H1 (cell line): Measurements from ENCODE around the gene SLC2A13. TPM values are rescaled to one million over a fixed set of nuclear protein-coding genes. Genes with fewer than 3 reads are reported as not detected.

Experiments
- CTCF ChIA-PET: fragments of 300-600 bp; sonication (Branson Sonifier 250); formaldehyde crosslinking; loops from one replicate; lab custom pipeline; 2021; ENCODE audit not compliant: partially characterized antibody; lab: Charles Lee
- POLR2A ChIA-PET: fragments of 300-600 bp; sonication (Branson Sonifier 250); formaldehyde crosslinking; loops from one replicate; lab custom pipeline; 2021; ENCODE audit warnings: inconsistent platforms; ENCODE audit not compliant: partially characterized antibody; lab: Charles Lee
- DNase-seq, 2 experiments: peaks; one replicate each; pipeline versions ENCODE4 v3.0.0 to v3.0.0-alpha.2; 2010 to 2022; ENCODE audit warnings: low spot score in 2 of 2, low read depth in 1 of 2, mixed read lengths in 1 of 2
- FAIRE-seq: peaks from 2 replicates; lab custom pipeline; 2011; peaks lifted over from hg19 to GRCh38; lab: Jason Lieb, UNC
- H2AFZ ChIP-seq: 2 replicates; pipeline ENCODE4 v1.8.1; 2012; ENCODE audit warnings: low read length, inconsistent platforms
- H2AK5ac ChIP-seq: 2 replicates; pipeline ENCODE4 v1.6.1; 2013; ENCODE audit warnings: low read depth, low read length
- H2BK120ac ChIP-seq: replicated peaks from 2 replicates; pipeline ENCODE3; 2013; ENCODE audit warnings: low read depth, low read length, inconsistent platforms
- H2BK12ac ChIP-seq: 2 replicates; pipeline ENCODE4 v1.6.1; 2013; ENCODE audit warnings: low read depth, low read length
- H2BK15ac ChIP-seq: 2 replicates; pipeline ENCODE4 v1.6.1; 2013; ENCODE audit warnings: low read length
- H2BK20ac ChIP-seq: 2 replicates; pipeline ENCODE4 v1.6.1; 2013; ENCODE audit warnings: low read length
- H2BK5ac ChIP-seq: 2 replicates; pipeline ENCODE4 v1.6.1; 2013; ENCODE audit warnings: low read depth, low read length
- H3K14ac ChIP-seq: 2 replicates; pipeline ENCODE4 v1.6.1; 2013; ENCODE audit warnings: inconsistent platforms; ENCODE audit not compliant: insufficient read length
- H3K18ac ChIP-seq: 2 replicates; pipeline ENCODE4 v1.6.1; 2013; ENCODE audit warnings: low read length; ENCODE audit errors: extremely low read depth
- H3K23ac ChIP-seq: 2 replicates; pipeline ENCODE4 v1.6.1; 2013; ENCODE audit warnings: inconsistent platforms; ENCODE audit not compliant: insufficient read length
- H3K23me2 ChIP-seq: 2 replicates; pipeline ENCODE4 v1.6.1; 2013; ENCODE audit warnings: low read depth, low read length
- H3K27ac ChIP-seq: 2 replicates; pipeline ENCODE4 v1.6.1; 2011; ENCODE audit warnings: low read depth, low read length, inconsistent platforms
- H3K27me3 ChIP-seq, 4 experiments: replicated peaks in 1 of 4; 1 replicate in 1 of 4; 2 replicates in 3 of 4; pipeline versions ENCODE4 v1.6.1 to v1.8.1; 2011 to 2013; ENCODE audit warnings: low read length in 3 of 4, mild to moderate bottlenecking in 3 of 4, inconsistent platforms in 2 of 4, mixed read lengths in 2 of 4, moderate library complexity in 1 of 4; ENCODE audit not compliant: control insufficient read depth in 3 of 4, insufficient read depth in 3 of 4; ENCODE audit errors: extremely low read depth in 1 of 4
- H3K36me3 ChIP-seq, 4 experiments: 2 replicates each; pipeline versions ENCODE4 v1.6.1 to v1.8.1; 2011 to 2013; ENCODE audit warnings: mild to moderate bottlenecking in 4 of 4, low read length in 3 of 4, moderate library complexity in 2 of 4, control low read depth in 1 of 4, inconsistent platforms in 1 of 4; ENCODE audit not compliant: insufficient read depth in 4 of 4, control insufficient read depth in 2 of 4
- H3K4ac ChIP-seq: replicated peaks from 2 replicates; pipeline ENCODE3; 2013; ENCODE audit warnings: low read length, low read depth, mixed read lengths, inconsistent platforms; ENCODE audit not compliant: insufficient read length
- H3K4me1 ChIP-seq, 4 experiments: replicated peaks in 1 of 4; 1 replicate in 1 of 4; 2 replicates in 3 of 4; pipeline versions ENCODE4 v1.6.1 to v1.8.1; 2011 to 2013; ENCODE audit warnings: low read length in 3 of 4, inconsistent platforms in 2 of 4, mixed read lengths in 1 of 4; ENCODE audit not compliant: insufficient read depth in 4 of 4, control insufficient read depth in 3 of 4
- H3K4me2 ChIP-seq, 2 experiments: 2 replicates each; pipeline versions ENCODE4 v1.6.1 to v1.8.1; 2011 to 2013; ENCODE audit warnings: low read depth in 2 of 2, low read length in 2 of 2, control low read depth in 1 of 2, inconsistent platforms in 1 of 2, mild to moderate bottlenecking in 1 of 2; ENCODE audit not compliant: insufficient read depth in 1 of 2
- H3K4me3 ChIP-seq, 4 experiments: fragments of 200-600, 300-600 bp in 1 of 4; sonication (generic), shearing (Covaris generic), sonication (Bioruptor Twin) in 1 of 4; 2 replicates each; pipeline versions ENCODE4 v1.5.1 to v1.8.1; 2011 to 2016; ENCODE audit warnings: low read length in 4 of 4, low read depth in 3 of 4, control low read depth in 2 of 4, inconsistent platforms in 2 of 4, mild to moderate bottlenecking in 2 of 4, mixed read lengths in 1 of 4, moderate library complexity in 1 of 4; ENCODE audit not compliant: insufficient read depth in 2 of 4; ENCODE audit errors: extremely low read depth in 1 of 4
- H3K56ac ChIP-seq: replicated peaks from 2 replicates; pipeline ENCODE3; 2013; ENCODE audit warnings: low read depth, mild to moderate bottlenecking, mixed read lengths, low read length, inconsistent platforms; ENCODE audit not compliant: insufficient read length
- H3K79me1 ChIP-seq: 2 replicates; pipeline ENCODE4 v1.6.1; 2013; ENCODE audit warnings: low read depth, low read length, control low read depth
- H3K79me2 ChIP-seq, 2 experiments: 2 replicates each; pipeline versions ENCODE4 v1.6.1 to v1.8.1; 2012 to 2013; ENCODE audit warnings: low read length in 2 of 2, mild to moderate bottlenecking in 2 of 2, inconsistent platforms in 1 of 2; ENCODE audit not compliant: insufficient read depth in 2 of 2, control insufficient read depth in 1 of 2
- H3K9ac ChIP-seq, 4 experiments: replicated peaks in 1 of 4; 1 replicate in 1 of 4; 2 replicates in 3 of 4; pipeline versions ENCODE4 v1.6.1 to v1.8.1; 2011 to 2013; ENCODE audit warnings: low read depth in 3 of 4, low read length in 3 of 4, control low read depth in 2 of 4, mild to moderate bottlenecking in 2 of 4, moderate library complexity in 2 of 4, inconsistent platforms in 1 of 4; ENCODE audit errors: extremely low read depth in 1 of 4
- H3K9me3 ChIP-seq, 2 experiments: 2 replicates each; pipeline versions ENCODE4 v1.6.1 to v1.8.1; 2012 to 2013; ENCODE audit warnings: mild to moderate bottlenecking in 2 of 2, moderate library complexity in 2 of 2, control low read depth in 1 of 2, inconsistent platforms in 1 of 2, low read depth in 1 of 2, low read length in 1 of 2, mixed read lengths in 1 of 2; ENCODE audit not compliant: insufficient read depth in 2 of 2
- H4K20me1 ChIP-seq, 2 experiments: replicated peaks in 1 of 2; 2 replicates each; pipeline versions ENCODE3 to v1.8.1; 2011 to 2013; ENCODE audit warnings: inconsistent platforms in 2 of 2, low read length in 2 of 2, mild to moderate bottlenecking in 1 of 2; ENCODE audit not compliant: insufficient read depth in 2 of 2, control insufficient read depth in 1 of 2
- H4K5ac ChIP-seq: 2 replicates; pipeline ENCODE4 v1.6.1; 2013; ENCODE audit warnings: low read length, low read depth, mixed read lengths, inconsistent platforms; ENCODE audit not compliant: insufficient read length
- H4K8ac ChIP-seq: 2 replicates; pipeline ENCODE4 v1.8.0; 2013; ENCODE audit warnings: mild to moderate bottlenecking, moderate library complexity, low read length, inconsistent platforms; ENCODE audit not compliant: insufficient read depth; ENCODE audit errors: extremely low read depth
- H4K91ac ChIP-seq: replicated peaks from 2 replicates; pipeline ENCODE3; 2013; ENCODE audit warnings: low read length, mixed read lengths, inconsistent platforms; ENCODE audit not compliant: insufficient read length
- ASH2L ChIP-seq: fragments of 200-600, 300-600 bp; sonication (generic); IDR thresholded peaks from one replicate; pipeline ENCODE4 v1.7.1; 2017; ENCODE audit warnings: low read length
- KDM1A ChIP-seq: fragments of 200-600, 300-600 bp; sonication (generic); IDR thresholded peaks from 2 replicates; pipeline ENCODE4 v1.7.1; 2016; ENCODE audit warnings: mild to moderate bottlenecking, low read length, borderline replicate concordance
- WGBS, 2 experiments: shearing (Covaris generic) in 1 of 2; methylation state at CpG; one replicate each; pipeline versions ENCODE4 v1.1.6 to v1.1.7; 2013 to 2015; ENCODE audit warnings: low lambda C conversion rate in 2 of 2, mixed read lengths in 2 of 2, inconsistent platforms in 1 of 2, low coverage in 1 of 2, missing lambda C conversion rate in 1 of 2; ENCODE audit not compliant: insufficient replicate concordance in 2 of 2, insufficient coverage in 1 of 2, insufficient read length in 1 of 2; ENCODE audit errors: extremely low coverage in 1 of 2, missing lambda C conversion rate in 1 of 2; 5-methylcytosine and 5-hydroxymethylcytosine counted together
- polyA plus RNA-seq, 7 experiments: library from polyadenylated mRNA; depleted of rRNA in 3 of 7; stranded (reverse) in 5 of 7; unstranded in 2 of 7; fragments of >200 nt in 5 of 7; fragments of 200-250 nt in 2 of 7; gene quantifications; 1 replicate in 5 of 7; 2 replicates in 1 of 7; 4 replicates in 1 of 7; pipeline versions ENCODE4 v1.2.1 to v1.2.3, GENCODE V29; 2011 to 2013; ENCODE audit warnings: missing spikeins in 2 of 7, mixed read lengths in 2 of 7
- total RNA-seq: library from RNA; stranded (reverse); fragmentation: NEBNext Ultra II Directional; extraction: Animal tissue kit (Norgen Biotek cat#: 25700); gene quantifications from 2 replicates; pipeline ENCODE4 v1.2.1, GENCODE V29; 2021

The SLC2A13 gene
- total and polyA plus RNA-seq, 2 of the 8 experiments (the other 6 are each of a cell fraction or from before 2014, with no cell fraction given): 2.8 to 9.6 TPM

- Histone ChIP-seq H3K27ac (no peak overlapping the region), H3K14ac (no peak overlapping the region), H3K4me2 (no peak overlapping the region), H3K9ac (no peak overlapping the region), H2BK20ac (no peak overlapping the region), H2BK5ac (no peak overlapping the region), H2BK15ac (no peak overlapping the region), H3K36me3 (no peaks in the 10 kb centered on the region), H3K4ac (no peak overlapping the region), H2BK120ac (no peak overlapping the region), H3K23me2 (no peaks in the 10 kb centered on the region), H4K91ac (no peak overlapping the region), H3K9me3 (no peaks in the 10 kb centered on the region), H3K79me1 (no peaks in the 10 kb centered on the region), H2BK12ac (no peak overlapping the region), H4K20me1 (no peaks in the 10 kb centered on the region), H2AFZ (no peak overlapping the region), H3K27me3 (no peaks in the 10 kb centered on the region), H3K56ac (no peak overlapping the region), H3K18ac (no peak overlapping the region), H3K4me1 (peaks cover 0 to 5% (median 0%) of the 10 kb centered on the region in 4 experiments; a peak in 1 of 7 replicates), H3K79me2 (no peaks in the 10 kb centered on the region), H4K5ac (no peak overlapping the region), H2AK5ac (no peak overlapping the region), H3K23ac (no peak overlapping the region), H4K8ac (no peak overlapping the region), H3K4me3 (no peak overlapping the region)
- ChIA-PET POLR2A (no interaction called here), CTCF (no interaction called here)
- no peak for FAIRE-seq
- WGBS, 2 experiments: 92% methylated on average over 3 of the region's 3 CpGs; no CpG with 5 or more reads in 1 of the 2 experiments
- TF ChIP-seq KDM1A: no peak
- no peak for TF ChIP-seq ASH2L
- no peak for DNase-seq
These were observed 219.8 kb downstream of the SLC2A13 start for GRCh38 chr12:39886106-39886505.
